WERI-Rb-1 (cell line): Measurements from ENCODE around the gene HOXA2.

Experiments
- DNase-seq: peaks from one replicate; pipeline ENCODE4 v3.0.0-alpha.2; 2020
- H3K27ac ChIP-seq: fragments of 250-450 bp; sonication (Bioruptor Pico); 2 replicates; pipeline ENCODE4 v1.5.1; 2020; ENCODE audit warnings: mild to moderate bottlenecking, moderate library complexity
- H3K27me3 ChIP-seq: fragments of 250-450 bp; sonication (Bioruptor Pico); 2 replicates; pipeline ENCODE4 v1.5.1; 2021; ENCODE audit warnings: mild to moderate bottlenecking, low read depth, moderate library complexity; ENCODE audit not compliant: insufficient read depth, severe bottlenecking
- H3K36me3 ChIP-seq: fragments of 250-450 bp; sonication (Bioruptor Pico); 2 replicates; pipeline ENCODE4 v1.5.1; 2020; ENCODE audit warnings: mild to moderate bottlenecking, moderate library complexity
- H3K4me3 ChIP-seq: 2 replicates; pipeline ENCODE4 v1.5.1; 2011; ENCODE audit warnings: low read depth, mild to moderate bottlenecking, control low read depth, low read length
- H3K9me3 ChIP-seq: fragments of 250-450 bp; sonication (Bioruptor Pico); 2 replicates; pipeline ENCODE4 v1.5.1; 2021; ENCODE audit warnings: mild to moderate bottlenecking, moderate library complexity; ENCODE audit not compliant: severe bottlenecking
- TF ChIP-seq, protein P1 (sequence below): IDR thresholded peaks from 2 replicates; pipeline ENCODE4 v1.5.1; 2011; ENCODE audit warnings: low read depth, mild to moderate bottlenecking, control low read depth, inconsistent platforms, low read length

HOXA2 gene

DNA sequence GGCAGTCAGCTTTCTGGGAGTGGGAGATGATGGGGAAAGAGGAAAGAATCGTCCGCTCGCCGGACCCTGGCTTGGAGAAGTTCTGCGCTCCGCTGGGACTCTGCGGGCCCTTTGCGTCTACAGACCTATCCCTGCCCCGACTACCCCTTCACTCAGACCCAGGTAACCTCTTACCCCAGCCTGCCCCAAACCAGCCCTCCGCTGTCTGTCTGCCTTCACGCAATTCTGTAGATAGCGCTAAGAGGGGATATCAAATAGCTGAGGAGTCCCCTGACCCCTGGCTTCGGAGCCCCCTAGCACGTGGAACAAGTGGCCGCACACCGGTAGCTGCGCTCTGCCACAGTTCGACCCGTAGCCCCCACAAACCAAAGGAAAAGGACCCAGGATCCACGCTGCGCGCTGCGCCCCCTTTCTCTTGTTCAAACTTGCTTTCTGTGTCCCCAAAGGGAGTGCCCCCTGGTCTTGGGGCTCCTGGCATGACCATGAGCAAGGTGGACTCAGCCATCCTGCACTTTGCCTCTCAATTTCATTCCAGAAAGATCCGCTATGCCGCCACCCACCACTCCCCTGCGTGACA, 21.1 kb upstream of the HOXA2 start:
- H3K36me3 ChIP-seq, result no peaks in the 10 kb centered on the region
- no peak overlapping the region for H3K4me3 ChIP-seq
- TF ChIP-seq, protein P1, sequence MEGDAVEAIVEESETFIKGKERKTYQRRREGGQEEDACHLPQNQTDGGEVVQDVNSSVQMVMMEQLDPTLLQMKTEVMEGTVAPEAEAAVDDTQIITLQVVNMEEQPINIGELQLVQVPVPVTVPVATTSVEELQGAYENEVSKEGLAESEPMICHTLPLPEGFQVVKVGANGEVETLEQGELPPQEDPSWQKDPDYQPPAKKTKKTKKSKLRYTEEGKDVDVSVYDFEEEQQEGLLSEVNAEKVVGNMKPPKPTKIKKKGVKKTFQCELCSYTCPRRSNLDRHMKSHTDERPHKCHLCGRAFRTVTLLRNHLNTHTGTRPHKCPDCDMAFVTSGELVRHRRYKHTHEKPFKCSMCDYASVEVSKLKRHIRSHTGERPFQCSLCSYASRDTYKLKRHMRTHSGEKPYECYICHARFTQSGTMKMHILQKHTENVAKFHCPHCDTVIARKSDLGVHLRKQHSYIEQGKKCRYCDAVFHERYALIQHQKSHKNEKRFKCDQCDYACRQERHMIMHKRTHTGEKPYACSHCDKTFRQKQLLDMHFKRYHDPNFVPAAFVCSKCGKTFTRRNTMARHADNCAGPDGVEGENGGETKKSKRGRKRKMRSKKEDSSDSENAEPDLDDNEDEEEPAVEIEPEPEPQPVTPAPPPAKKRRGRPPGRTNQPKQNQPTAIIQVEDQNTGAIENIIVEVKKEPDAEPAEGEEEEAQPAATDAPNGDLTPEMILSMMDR, result no peak
- no peaks in the 10 kb centered on the region for H3K9me3 ChIP-seq
- no peak for DNase-seq
- H3K27me3 ChIP-seq, result peaks cover 63% of the 10 kb centered on the region
- H3K27ac ChIP-seq, result no peak overlapping the region

- Histone ChIP-seq H3K27me3 (peaks cover 69% of the 10 kb centered on the region), H3K9me3 (no peaks in the 10 kb centered on the region)
Measured at GRCh38 chr7:27123007-27123476, 20.6 kb upstream of the HOXA2 start.

DNA sequence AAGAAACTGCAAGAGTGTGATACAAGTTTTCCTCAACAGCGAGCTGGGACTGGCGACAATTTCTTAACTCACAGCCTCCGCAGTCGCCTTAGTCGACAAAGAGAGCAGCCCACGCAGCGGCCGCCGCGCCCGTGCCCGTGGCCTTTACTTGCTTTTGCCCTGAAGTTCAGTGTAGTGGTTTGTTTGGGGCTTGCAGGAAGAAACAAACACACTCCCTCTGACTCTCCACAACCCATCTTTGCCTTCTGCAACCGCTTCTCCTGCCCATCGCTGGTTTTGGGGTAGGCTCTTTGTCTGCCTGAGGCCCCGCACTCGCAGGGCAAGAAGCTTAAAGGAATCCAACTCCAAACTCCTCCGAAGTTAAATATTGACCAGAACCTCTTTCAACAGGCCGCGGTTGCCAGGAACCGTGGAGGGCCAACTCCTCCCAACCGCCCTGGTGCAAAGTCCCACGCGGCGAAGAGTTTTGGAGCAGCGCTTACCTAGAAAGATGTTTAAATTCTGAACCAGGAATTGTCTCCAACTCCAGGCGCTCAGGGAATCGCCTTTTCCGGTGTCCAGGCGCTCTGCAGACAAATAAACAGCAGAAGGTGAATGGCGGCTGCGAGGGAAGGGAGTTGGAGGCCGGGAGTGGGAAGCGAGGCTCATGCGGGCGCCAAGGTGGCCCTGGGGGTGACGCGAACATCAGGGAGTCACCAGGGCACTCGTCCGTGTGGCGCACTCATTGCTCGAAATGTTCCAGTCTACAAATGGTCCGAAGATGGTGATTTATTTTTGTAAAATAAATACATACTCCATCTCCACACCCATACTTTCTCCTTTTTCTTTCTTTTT, 19.8 kb upstream of the HOXA2 start:
- Histone ChIP-seq H3K27me3 (peaks cover 70% of the 10 kb centered on the region), H3K9me3 (no peaks in the 10 kb centered on the region), H3K27ac (no peak overlapping the region), H3K36me3 (no peaks in the 10 kb centered on the region), H3K4me3 (no peak overlapping the region)
- TF ChIP-seq, protein P1, result no peak
- no peak for DNase-seq

More at GRCh38 chr7:27123007-27123476, 20.6 kb upstream of the HOXA2 start:
- TF ChIP-seq, protein P1, result no peak
- Histone ChIP-seq H3K4me3 (no peak overlapping the region), H3K27ac (no peak overlapping the region), H3K36me3 (no peaks in the 10 kb centered on the region)
- no peak for DNase-seq

- H3K27me3 ChIP-seq, result peaks cover 69% of the 10 kb centered on the region
- no peaks in the 10 kb centered on the region for H3K36me3 ChIP-seq
- H3K27ac ChIP-seq, result no peak overlapping the region
- no peak overlapping the region for H3K4me3 ChIP-seq
- TF ChIP-seq, protein P1, result no peak
- no peak for DNase-seq
- H3K9me3 ChIP-seq, result no peaks in the 10 kb centered on the region
Measured at GRCh38 chr7:27121684-27122076, 19.2 kb upstream of the HOXA2 start.

- Histone ChIP-seq H3K4me3 (no peak overlapping the region), H3K27me3 (peaks cover 72% of the 10 kb centered on the region), H3K27ac (no peak overlapping the region), H3K9me3 (no peaks in the 10 kb centered on the region), H3K36me3 (no peaks in the 10 kb centered on the region)
- DNase-seq, result no peak
- TF ChIP-seq, protein P1, result no peak
Measured at GRCh38 chr7:27119412-27119911, 17.0 kb upstream of the HOXA2 start.
